GM13976 (cell line): Measurements from ENCODE around the gene AEN.

Experiments used
- DNase-seq: peaks from one replicate; pipeline ENCODE4 v3.0.0; 2012; ENCODE audit warnings: low spot score
- CTCF ChIP-seq: IDR thresholded peaks from 2 replicates; pipeline ENCODE4 v1.5.1; 2012; ENCODE audit warnings: borderline replicate concordance, mild to moderate bottlenecking; ENCODE audit not compliant: insufficient read depth; ENCODE audit errors: extremely low read depth, missing control alignments, control extremely low read depth
- in situ Hi-C: fragments of 300-500 bp; cut with MboI; formaldehyde crosslinking; loops from one replicate; pipeline ENCODE4 v1.12.0; 2022; ENCODE audit warnings: low sequenced_read_pairs, mixed read lengths, inconsistent platforms; ENCODE audit not compliant: unreplicated experiment

The AEN gene

GRCh38 chr15:88619796-88620195 lies 1.3 kb upstream of the AEN start:
- TF ChIP-seq CTCF: no peak
- DNase-seq: no peak
- in situ Hi-C loops: loop anchor here (10.0 kb wide), 1 partner anchor 145 kb away; no protein-coding TSS in a partner anchor

- DNase-seq: peak; percentile 68
- in situ Hi-C loops: loop anchor here (10.0 kb wide), 1 partner anchor 147 kb away; no protein-coding TSS in a partner anchor
- TF ChIP-seq CTCF: no peak
These were observed 857 bp downstream of the AEN start for GRCh38 chr15:88621789-88622604.

GRCh38 chr15:88622605-88622975 lies 1.4 kb downstream of the AEN start:
- no peak for TF ChIP-seq CTCF
- in situ Hi-C loops: loop anchor here (10.0 kb wide), 1 partner anchor 148 kb away; no protein-coding TSS in a partner anchor
- DNase-seq: no peak

GRCh38 chr15:88623061-88623460 lies 1.9 kb downstream of the AEN start:
- no peak for TF ChIP-seq CTCF
- no peak for DNase-seq
- in situ Hi-C loops: loop anchor here (10.0 kb wide), 1 partner anchor 148 kb away; no protein-coding TSS in a partner anchor

- no peak for TF ChIP-seq CTCF
- no peak for DNase-seq
- in situ Hi-C loops: loop anchor here (10.0 kb wide), 1 partner anchor 149 kb away; no protein-coding TSS in a partner anchor
These were observed 2.5 kb downstream of the AEN start for GRCh38 chr15:88623632-88624031.

GRCh38 chr15:88624156-88624970 lies 3.2 kb downstream of the AEN start:
- in situ Hi-C loops: loop anchor here (10.0 kb wide), 1 partner anchor 150 kb away; no protein-coding TSS in a partner anchor
- peak; percentile 64 for TF ChIP-seq CTCF
- DNase-seq: peak; percentile 73
